Activated CD8-positive, alpha-beta T cell treated with anti-CD3 and anti-CD28 coated beads for 36 hours (primary cell): ENCODE results near the gene RNU1-2. TPM values are rescaled to one million over a fixed set of nuclear protein-coding genes. Genes with fewer than 3 reads are reported as not detected.
"Not testable (repeated sequence)": the region's sequence is repeated elsewhere in the genome, so short reads cannot be mapped to it uniquely, and the experiment has no call there.

Source experiments
- ATAC-seq: fragments of 200-7000 bp; cut with Tn5 transposase; one replicate; pipeline ENCODE4 v1.10.0; 2021; ENCODE audit warnings: mild to moderate bottlenecking, moderate library complexity
- CTCF ChIA-PET: fragments of 350-600 bp; sonication (Branson Sonifier 250); formaldehyde crosslinking; loops from one replicate; lab custom pipeline; 2021; ENCODE audit warnings: antibody characterized with exemption; lab: Charles Lee
- POLR2A ChIA-PET: fragments of 350-600 bp; sonication (Branson Sonifier 250); formaldehyde crosslinking; loops from one replicate; lab custom pipeline; 2021; ENCODE audit warnings: antibody characterized with exemption; lab: Charles Lee
- DNase-seq: peaks from one replicate; pipeline ENCODE4 v3.0.0-alpha.2; 2020
- H3K27ac Mint-ChIP-seq: one replicate; pipeline ENCODE4 v1.8.0; 2021; ENCODE audit warnings: mild to moderate bottlenecking, mixed read lengths
- H3K27me3 Mint-ChIP-seq: one replicate; pipeline ENCODE4 v1.8.0; 2021; ENCODE audit warnings: mixed read lengths
- H3K36me3 Mint-ChIP-seq: one replicate; pipeline ENCODE4 v1.8.0; 2021; ENCODE audit warnings: low read depth, mixed read lengths
- H3K4me1 Mint-ChIP-seq: one replicate; pipeline ENCODE4 v1.8.0; 2021; ENCODE audit warnings: low read depth, mixed read lengths
- H3K4me3 Mint-ChIP-seq: one replicate; pipeline ENCODE4 v1.8.0; 2021; ENCODE audit warnings: mild to moderate bottlenecking, moderate library complexity, mixed read lengths
- H3K9me3 Mint-ChIP-seq: one replicate; pipeline ENCODE4 v1.8.0; 2021; ENCODE audit warnings: mixed read lengths
- CTCF ChIP-seq: fragments of 200-600 bp; IDR thresholded peaks from one replicate; pipeline ENCODE4 v1.8.0; 2022; ENCODE audit warnings: antibody characterized with exemption, mild to moderate bottlenecking
- intact Hi-C: fragments of 100-400 bp; cut with micrococcal nuclease; formaldehyde crosslinking; loops from one replicate; pipeline ENCODE4 v1.10.0; 2022
- microRNA-seq: library from miRNA; unstranded; fragments of <30 nt; microRNA quantifications from one replicate; pipeline ENCODE4 v1.2.0, GENCODE V29; 2022; ENCODE audit warnings: borderline microRNAs expressed, borderline replicate concordance
- total RNA-seq, 2 experiments: library from RNA; stranded (reverse); gene quantifications; one replicate each; pipeline ENCODE4 v1.2.3, GENCODE V29; 2021

RNU1-2 gene
- total RNA-seq, 2 experiments from 2014 or later: 820 to 1,043 TPM

- Mint-ChIP-seq H3K36me3 (peaks cover 8% of the 10 kb centered on the region), H3K27ac (no peak overlapping the region)
- CTCF ChIA-PET: no interaction called here
Measured at GRCh38 chr1:16944038-16944437, 48.3 kb downstream of the RNU1-2 start.

GRCh38 chr1:16945512-16945911, 49.7 kb downstream of the RNU1-2 start:
- POLR2A ChIA-PET, H3K4me3 Mint-ChIP-seq, H3K27me3 Mint-ChIP-seq, H3K27ac Mint-ChIP-seq, ATAC-seq, H3K9me3 Mint-ChIP-seq, intact Hi-C loops, DNase-seq, H3K36me3 Mint-ChIP-seq, H3K4me1 Mint-ChIP-seq: not testable (repeated sequence)
- CTCF ChIA-PET: interaction anchor here (1.0 kb wide), 1 partner anchor 15 kb away, joined by 3 read pairs; no protein-coding TSS in a partner anchor

More at GRCh38 chr1:16944038-16944437, 48.3 kb downstream of the RNU1-2 start:
- Mint-ChIP-seq H3K4me1 (no peaks in the 10 kb centered on the region), H3K4me3 (no peak overlapping the region), H3K9me3 (no peaks in the 10 kb centered on the region), H3K27me3 (no peaks in the 10 kb centered on the region)
- ATAC-seq (no peak), DNase-seq (no peak)
- intact Hi-C loops: no loop called here
- no peak for TF ChIP-seq CTCF
- POLR2A ChIA-PET: no interaction called here

Small RNAs within 50 kb of the gene (microRNA-seq; reads per million reads assigned to microRNA genes)
- gene MIR3675: not detected

Other genes starting within 250 kb of the RNU1-2 start
- gene RNU1-3, start 229.0 kb upstream of the RNU1-2 start, total RNA-seq: 1,000 to 10,000 TPM in 1 of 2 experiments, 100 to 1,000 TPM in 1; 820 to 1,043 TPM
- gene RNU1-4, start 155.5 kb upstream of the RNU1-2 start, total RNA-seq: 1,000 to 10,000 TPM in 1 of 2 experiments, 100 to 1,000 TPM in 1; 820 to 1,043 TPM
- gene CROCC, start 26.0 kb downstream of the RNU1-2 start, total RNA-seq: 10 to 100 TPM; 27.7 to 28.5 TPM
- gene MFAP2, start 84.6 kb downstream of the RNU1-2 start, total RNA-seq: not detected
- 10 to 100 TPM; 21.4 to 24.1 TPM for gene ATP13A2, start 115.9 kb downstream of the RNU1-2 start, total RNA-seq
- gene SDHB, start 158.1 kb downstream of the RNU1-2 start, total RNA-seq: 100 to 1,000 TPM; 135 to 148 TPM
- gene PADI2, start 223.5 kb downstream of the RNU1-2 start, total RNA-seq: not detected